A673 (cell line): ENCODE results near the gene TCEA2. TPM values are rescaled to one million over a fixed set of nuclear protein-coding genes. Genes with fewer than 3 reads are reported as not detected.

Experiments
- BruUV-seq: library from RNA; stranded (reverse); fragments of 400-500 nt; replicated peaks from 2 replicates; lab custom pipeline; 2021; lab: Mats Ljungman, UMichigan
- CTCF ChIA-PET: fragments of 300-600 bp; sonication (Branson Sonifier 250); formaldehyde crosslinking; loops from one replicate; lab custom pipeline; 2022; ENCODE audit warnings: antibody characterized with exemption; lab: Charles Lee
- POLR2A ChIA-PET: fragments of 300-600 bp; sonication (Branson Sonifier 250); formaldehyde crosslinking; loops from one replicate; lab custom pipeline; 2022; ENCODE audit warnings: antibody characterized with exemption; ENCODE audit not compliant: low non-redundant PET; lab: Charles Lee
- DNase-seq: peaks from one replicate; pipeline ENCODE4 v3.0.0-alpha.2; 2015; ENCODE audit warnings: low spot score
- H3K27ac ChIP-seq: fragments of 200-600 bp; sonication (generic); 2 replicates; pipeline ENCODE4 v1.5.1; 2016; ENCODE audit warnings: mixed run types, low read depth, mild to moderate bottlenecking, mixed read lengths, antibody characterized with exemption, low read length; ENCODE audit not compliant: poor library complexity, severe bottlenecking
- H3K27me3 ChIP-seq: fragments of 200-600 bp; sonication (generic); replicated peaks from 2 replicates; pipeline ENCODE4 v1.6.1; 2017; ENCODE audit warnings: mixed run types, low read depth, mild to moderate bottlenecking, mixed read lengths, antibody characterized with exemption, low read length; ENCODE audit not compliant: insufficient read depth, poor library complexity
- H3K36me3 ChIP-seq: fragments of 200-600 bp; sonication (generic); 2 replicates; pipeline ENCODE4 v1.6.1; 2016; ENCODE audit warnings: mixed run types, mild to moderate bottlenecking, mixed read lengths, antibody characterized with exemption, low read length; ENCODE audit not compliant: insufficient read depth, poor library complexity, severe bottlenecking
- H3K4me1 ChIP-seq: fragments of 200-600 bp; sonication (generic); 2 replicates; pipeline ENCODE4 v1.6.1; 2017; ENCODE audit warnings: mixed run types, mild to moderate bottlenecking, mixed read lengths, antibody characterized with exemption, low read length; ENCODE audit not compliant: insufficient read depth, poor library complexity, severe bottlenecking
- H3K4me3 ChIP-seq: fragments of 200-600 bp; sonication (generic); 2 replicates; pipeline ENCODE4 v1.5.1; 2016; ENCODE audit warnings: low read depth, mixed run types, mild to moderate bottlenecking, mixed read lengths, low read length; ENCODE audit not compliant: poor library complexity, severe bottlenecking
- H3K9me3 ChIP-seq: fragments of 200-600 bp; sonication (generic); 2 replicates; pipeline ENCODE4 v1.6.1; 2016; ENCODE audit warnings: mixed run types, low read depth, mild to moderate bottlenecking, mixed read lengths, antibody characterized with exemption, low read length; ENCODE audit not compliant: poor library complexity, severe bottlenecking
- CTCF ChIP-seq: fragments of 300-800, 200-600 bp; sonication (generic); conservative IDR thresholded peaks from 2 replicates; pipeline ENCODE4 v1.5.1; 2017; ENCODE audit warnings: low read depth, mild to moderate bottlenecking, antibody characterized with exemption, low read length, moderate library complexity, mixed read lengths
- EZH2 ChIP-seq: fragments of 200-600 bp; sonication (generic); IDR thresholded peaks from 2 replicates; pipeline ENCODE4 v1.6.1; 2017; ENCODE audit warnings: borderline replicate concordance, low read depth, mild to moderate bottlenecking, mixed read lengths, antibody characterized with exemption, low read length; ENCODE audit not compliant: poor library complexity, severe bottlenecking
- intact Hi-C: fragments of 100-400 bp; cut with micrococcal nuclease; formaldehyde crosslinking; loops from one replicate; pipeline ENCODE4 v1.10.0; 2022; ENCODE audit not compliant: unreplicated experiment
- total RNA-seq: library from RNA; stranded (reverse); gene quantifications from 2 replicates; pipeline ENCODE4 v1.2.3, GENCODE V29; 2021

The TCEA2 gene
- total RNA-seq, 1 experiment from 2014 or later = 35.0 TPM

- CTCF ChIA-PET = no interaction called here
- H3K27me3 ChIP-seq = no peaks in the 10 kb centered on the region
- H3K4me1 ChIP-seq = no peaks in the 10 kb centered on the region
- TF ChIP-seq EZH2 (no peak), CTCF (no peak)
- intact Hi-C loops = no loop called here
- BruUV-seq = no TSS peak
- H3K9me3 ChIP-seq = no peaks in the 10 kb centered on the region
- POLR2A ChIA-PET = no interaction called here
- H3K36me3 ChIP-seq = no peaks in the 10 kb centered on the region
- DNase-seq = no peak
- no peak overlapping the region for H3K4me3 ChIP-seq
- H3K27ac ChIP-seq = no peak overlapping the region
Measured at GRCh38 chr20:64108731-64109681, 46.0 kb downstream of the TCEA2 start.

GRCh38 chr20:64109831-64110391 lies 46.9 kb downstream of the TCEA2 start:
- no peak for DNase-seq

More at GRCh38 chr20:64109831-64110391, 46.9 kb downstream of the TCEA2 start:
- BruUV-seq = no TSS peak
- POLR2A ChIA-PET = no interaction called here
- TF ChIP-seq CTCF = no peak
- TF ChIP-seq EZH2 = no peak
- Histone ChIP-seq H3K27me3 (no peaks in the 10 kb centered on the region), H3K4me3 (no peak overlapping the region), H3K27ac (no peak overlapping the region), H3K4me1 (no peaks in the 10 kb centered on the region), H3K9me3 (no peaks in the 10 kb centered on the region), H3K36me3 (no peaks in the 10 kb centered on the region)
- intact Hi-C loops = no loop called here
- CTCF ChIA-PET = no interaction called here
